Right lung (tissue), 5 donors: ENCODE results near the gene LINGO1. TPM values are rescaled to one million over a fixed set of nuclear protein-coding genes. Genes with fewer than 3 reads are reported as not detected.

ENCODE experiments used
- DNase-seq, 2 donors: peaks; one replicate each; pipeline ENCODE4 v3.0.0-alpha.2; 2013
- polyA plus RNA-seq, 5 donors: library from polyadenylated mRNA; unstranded; fragments of 120-200 nt; gene quantifications; one replicate each; pipeline versions ENCODE4 v1.2.1 to v1.2.3, GENCODE V29; 2013; ENCODE audit warnings: inconsistent platforms in 1 of 5, low replicate concordance in 1 of 5; ENCODE audit not compliant: insufficient read length in 5 of 5, insufficient read depth in 1 of 5

LINGO1 gene
- polyA plus RNA-seq, 5 donors, result 13.5 to 21.5 (median 14.5) TPM

DNA sequence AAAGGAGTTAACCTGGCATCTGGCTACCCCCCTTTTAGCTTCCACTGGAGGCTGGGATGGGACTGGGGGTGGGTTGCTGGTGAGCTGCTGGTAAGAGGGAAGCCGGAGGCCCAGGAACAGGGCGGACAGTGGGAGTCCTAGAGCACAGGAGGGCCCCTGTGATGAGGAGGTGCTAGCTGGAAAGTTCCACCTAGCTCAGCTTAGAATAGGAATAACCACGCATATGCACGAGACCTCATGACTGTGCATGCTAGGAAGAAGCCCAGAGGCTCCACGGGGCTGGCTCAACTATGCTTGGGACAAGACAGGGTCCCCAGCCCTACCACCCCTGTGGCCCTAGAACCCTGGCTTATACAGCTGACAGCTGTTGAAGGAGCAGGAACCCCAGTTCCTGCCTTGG is 34.1 kb downstream of the LINGO1 start:
- no peak for DNase-seq

GRCh38 chr15:77597804-77598453 is 34.8 kb downstream of the LINGO1 start:
- DNase-seq, result no peak

DNA sequence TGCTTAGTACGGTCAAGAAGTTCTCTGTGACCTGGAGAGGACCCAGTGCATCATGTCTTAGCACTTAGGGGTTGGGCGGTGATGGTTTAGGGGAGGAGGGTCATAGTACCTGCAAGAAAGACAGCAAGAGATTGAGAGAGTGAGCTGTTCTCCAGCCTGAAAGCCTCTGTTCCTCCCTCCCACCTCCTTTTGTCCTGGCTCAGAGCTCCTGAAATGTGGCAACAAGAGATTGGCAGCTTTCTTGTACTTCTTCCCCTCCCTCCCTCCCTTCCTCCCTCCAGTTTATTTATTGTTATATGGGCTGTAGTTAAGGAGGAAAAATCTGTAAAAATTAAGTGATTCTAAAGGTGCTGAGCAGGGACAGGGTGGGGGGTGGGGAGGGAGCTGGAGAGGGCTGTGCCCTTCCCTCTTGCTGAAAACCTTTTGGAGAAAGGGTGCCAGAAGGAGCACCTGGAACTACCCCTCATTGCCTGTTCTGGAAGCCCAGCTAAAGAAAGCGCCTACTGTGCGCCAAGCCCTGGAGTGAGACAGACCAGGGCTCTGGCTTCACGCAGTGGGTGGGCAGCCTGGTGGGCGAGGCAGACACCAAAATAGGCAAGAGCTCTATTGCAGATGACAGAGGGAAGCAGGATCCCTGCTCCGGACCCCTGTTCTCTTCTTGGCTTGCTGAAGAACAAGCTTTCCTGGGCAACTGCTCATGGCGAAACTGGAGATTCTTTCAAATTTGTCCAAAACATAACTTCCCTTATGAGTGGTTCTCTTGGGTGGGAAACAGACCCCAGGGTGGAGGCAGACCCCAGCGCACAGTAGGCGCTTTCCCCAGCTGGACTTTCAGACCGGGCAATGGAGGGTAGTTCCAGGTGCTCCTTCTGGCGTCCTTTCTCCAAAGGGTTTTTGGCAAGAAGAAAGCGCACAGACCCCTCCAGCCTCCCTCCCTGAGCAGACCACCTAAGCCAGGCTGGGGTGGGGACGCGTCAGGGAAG is 35.6 kb downstream of the LINGO1 start:
- no peak for DNase-seq

DNA sequence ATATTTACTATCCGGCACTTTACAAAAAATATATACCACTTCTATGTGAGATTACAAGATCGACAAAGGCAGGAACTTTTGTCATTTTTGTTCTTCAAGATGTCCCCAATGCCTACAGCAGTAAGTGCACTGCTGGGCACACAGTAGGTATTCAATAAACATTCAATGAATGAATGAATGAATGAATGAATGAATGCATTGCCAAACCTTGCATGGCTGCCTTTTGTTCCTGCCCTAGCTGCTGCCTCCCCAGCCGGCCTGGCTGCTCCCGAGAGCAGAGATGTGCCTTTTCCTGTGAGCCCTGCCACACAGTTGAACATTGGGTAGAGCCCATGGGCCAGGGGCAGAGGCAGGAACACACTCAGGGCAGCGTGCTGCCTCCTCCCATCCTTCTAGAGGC is 37.5 kb downstream of the LINGO1 start:
- DNase-seq, result no peak

- no peak for DNase-seq
Observed at GRCh38 chr15:77592758-77593157, 40.0 kb downstream of the LINGO1 start.

- DNase-seq, result no peak
Observed at GRCh38 chr15:77591968-77592613, 40.6 kb downstream of the LINGO1 start.

DNA sequence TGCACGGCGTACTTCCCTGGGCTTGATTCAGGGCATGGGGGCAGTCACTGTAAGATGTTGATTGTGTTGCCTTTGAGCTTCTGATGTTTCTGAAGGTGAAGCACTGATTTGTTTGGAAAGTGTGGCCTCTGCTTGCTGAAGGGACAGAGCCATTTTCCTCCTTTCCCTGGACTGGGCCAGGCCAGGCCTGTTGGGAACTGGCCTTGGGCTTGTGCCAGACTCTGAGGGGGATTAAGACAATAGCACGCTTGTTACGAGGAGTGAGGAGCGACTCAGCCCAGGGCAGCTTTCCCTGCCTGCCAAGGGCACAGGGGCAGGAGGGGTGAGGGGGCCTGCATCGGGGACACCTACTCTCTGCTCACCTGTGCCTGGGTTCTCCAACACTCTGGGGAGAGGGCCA is 42.9 kb downstream of the LINGO1 start:
- no peak for DNase-seq

DNA sequence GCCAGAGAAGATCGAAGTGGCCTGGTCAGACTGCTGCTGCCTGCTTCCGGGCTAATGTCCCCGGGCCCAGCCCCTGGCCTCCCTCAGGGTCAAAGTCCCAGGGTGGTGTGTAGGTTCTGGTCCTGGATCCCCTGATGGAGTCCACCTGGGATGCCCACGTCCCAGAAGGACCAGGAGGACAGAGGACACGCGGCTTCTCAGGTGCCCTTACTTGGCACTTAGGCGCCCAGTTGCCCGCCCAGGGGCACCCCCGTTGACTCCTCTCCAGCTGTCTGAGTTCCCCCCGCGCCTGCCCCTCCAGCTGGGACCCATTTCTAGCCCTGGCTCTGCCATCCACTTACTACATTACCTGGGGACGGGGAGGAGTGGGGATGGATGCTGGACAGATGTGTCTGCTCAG is 44.6 kb downstream of the LINGO1 start:
- DNase-seq, result no peak

DNA sequence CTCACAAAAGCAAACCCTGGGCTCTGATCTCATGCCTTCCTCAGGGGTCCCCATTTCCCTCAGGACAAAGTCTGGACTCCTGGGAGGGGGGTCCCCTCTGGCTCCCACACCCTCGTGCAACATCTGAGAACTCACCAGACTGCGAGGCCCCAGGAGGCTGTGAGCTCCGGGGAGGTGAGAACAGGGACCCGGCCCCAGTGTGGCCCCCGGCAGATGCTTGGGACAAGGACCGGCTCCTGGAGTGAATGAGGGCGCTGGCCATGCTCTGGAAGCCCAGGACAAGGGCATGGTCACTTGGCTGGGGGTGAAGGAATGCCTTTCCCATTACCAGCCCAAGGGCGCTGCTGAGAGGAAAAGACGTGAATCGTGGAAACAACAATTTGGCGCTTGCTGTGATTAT is 48.0 kb downstream of the LINGO1 start:
- DNase-seq, result no peak

DNA sequence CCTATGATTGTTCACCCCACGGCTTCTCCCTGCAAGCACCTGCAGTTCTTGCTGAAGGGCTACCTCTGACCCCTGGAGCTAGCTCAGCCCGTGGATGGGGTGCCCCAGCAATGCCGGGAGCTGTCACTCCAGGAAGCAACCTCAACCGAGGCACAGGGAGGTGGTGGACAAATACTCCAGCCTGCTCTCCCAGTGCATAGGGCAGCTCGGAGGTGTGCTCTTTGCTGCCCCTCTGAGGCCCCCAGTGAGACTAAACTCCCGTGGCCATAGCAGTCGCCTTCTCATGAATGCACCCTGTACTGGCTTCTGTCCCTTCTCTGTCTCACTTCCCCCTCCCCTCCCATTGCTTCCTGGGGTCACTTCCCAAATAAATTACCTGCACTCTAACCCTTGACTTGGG is 48.5 kb downstream of the LINGO1 start:
- no peak for DNase-seq

DNA sequence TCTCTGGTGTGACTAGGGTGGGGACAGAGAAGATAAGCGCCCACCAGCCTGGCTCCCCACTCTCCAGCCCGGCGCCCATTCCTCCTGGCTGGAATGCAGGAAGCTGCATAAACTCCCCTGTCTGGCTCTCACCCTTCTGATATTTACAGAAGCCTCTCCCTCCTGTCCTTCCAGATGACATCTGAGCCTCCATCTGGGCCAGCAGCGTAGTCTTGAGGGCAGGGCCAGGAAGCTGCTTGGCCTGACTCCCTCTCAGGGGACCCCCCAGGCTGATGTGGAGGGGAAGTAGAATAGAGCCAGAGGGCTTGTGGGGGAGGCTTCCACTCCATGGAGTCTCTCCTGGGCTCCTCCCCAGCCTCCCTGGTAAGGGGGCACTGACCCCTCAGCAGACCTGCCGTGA is 49.9 kb downstream of the LINGO1 start:
- no peak for DNase-seq

GRCh38 chr15:77581896-77582569 is 50.7 kb downstream of the LINGO1 start:
- DNase-seq, result no peak

DNA sequence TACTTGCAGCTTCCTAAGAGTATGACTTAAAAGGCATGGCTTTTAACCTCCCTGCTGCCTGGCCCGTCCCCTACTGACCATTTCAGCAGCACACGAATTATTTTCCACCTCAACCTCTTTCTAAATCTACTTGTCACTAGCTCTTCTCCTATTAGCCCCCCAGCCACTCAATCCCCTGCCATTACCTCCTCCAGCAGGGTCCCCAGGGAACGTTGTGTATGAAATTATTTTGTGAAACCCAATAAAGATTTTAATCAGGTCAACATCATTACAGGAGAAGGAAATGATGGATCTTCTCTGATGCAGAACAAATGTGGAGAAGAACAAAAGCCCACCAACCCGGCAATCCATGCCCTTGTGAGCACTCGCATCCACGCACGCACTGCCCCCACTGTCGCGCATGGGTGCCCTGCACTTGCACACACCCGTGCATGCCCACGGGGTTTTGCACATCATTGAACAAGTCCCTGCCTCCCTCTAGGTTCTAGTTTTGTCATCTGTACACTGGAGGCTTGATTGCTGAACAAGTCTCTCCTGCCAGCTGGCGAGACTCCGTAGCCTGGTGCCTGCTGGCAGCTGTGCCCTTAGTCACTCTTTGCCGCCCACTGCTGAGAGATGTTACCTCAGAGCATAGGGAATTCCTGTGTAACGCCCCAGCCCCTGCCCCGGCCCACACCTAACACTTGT is 51.6 kb downstream of the LINGO1 start:
- DNase-seq, result no peak

GRCh38 chr15:77579498-77580188 is 53.1 kb downstream of the LINGO1 start:
- no peak for DNase-seq

DNA sequence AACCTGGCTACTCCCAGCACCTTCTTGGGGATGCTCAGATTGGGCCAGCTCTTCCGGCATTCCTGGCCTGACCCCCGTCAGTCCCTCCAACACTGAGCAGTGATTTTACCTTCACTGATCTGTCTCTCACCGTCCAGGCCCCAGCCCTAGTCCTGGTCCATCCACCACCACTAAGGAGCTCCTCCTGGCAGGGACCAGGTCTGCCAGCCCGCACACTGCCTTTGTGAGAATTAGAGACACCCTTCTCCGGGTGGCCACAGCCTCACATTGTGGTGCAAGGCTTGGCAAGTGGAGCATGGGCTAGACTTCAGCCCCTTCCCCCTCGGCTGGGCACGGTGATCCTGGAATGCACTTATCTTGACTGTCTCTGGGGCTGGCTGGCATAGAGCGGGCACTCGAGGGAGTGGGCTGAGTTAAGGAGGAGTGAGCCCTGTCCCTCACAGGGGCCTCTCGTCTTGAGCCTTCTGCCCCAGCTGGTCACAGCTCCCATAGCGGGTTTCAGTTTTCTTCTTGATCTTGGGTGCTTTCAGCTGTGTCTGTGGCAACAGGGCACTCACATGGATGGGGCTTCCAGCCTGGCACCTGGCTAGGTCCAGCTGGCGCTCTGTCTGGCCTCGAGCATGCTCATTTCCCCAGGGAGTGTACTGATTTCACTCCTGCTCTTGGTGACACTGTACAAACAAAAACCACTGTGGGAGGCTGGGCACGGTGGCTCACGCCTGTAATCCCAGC is 53.9 kb downstream of the LINGO1 start:
- no peak for DNase-seq

DNA sequence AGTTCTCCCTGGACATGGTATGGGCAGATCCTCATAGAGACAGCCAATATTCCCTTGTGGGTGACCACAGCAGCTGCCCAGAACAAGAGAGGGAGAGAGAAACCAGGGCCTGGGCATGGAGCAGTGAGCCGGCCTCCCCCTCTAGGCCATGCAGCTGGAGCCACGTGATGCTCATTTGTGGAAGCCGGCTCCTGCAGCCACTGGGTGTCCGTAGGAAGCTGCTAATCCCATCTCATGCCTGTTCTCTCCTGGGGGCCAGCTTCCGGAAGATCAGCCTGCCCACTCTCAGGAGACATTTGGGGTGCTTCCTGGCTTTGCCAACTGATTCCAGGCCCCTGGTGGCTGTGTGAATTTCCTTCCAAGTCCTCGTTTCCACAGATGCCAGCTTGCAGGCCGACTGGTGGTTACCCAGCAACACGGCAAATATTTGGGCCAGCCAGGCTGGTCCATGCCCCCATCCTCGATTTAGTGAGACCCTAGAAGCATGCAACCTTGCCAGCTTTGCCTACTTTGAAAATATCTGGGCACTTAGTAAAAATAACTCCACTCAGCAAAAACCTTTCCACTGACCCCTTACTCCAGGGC is 55.3 kb downstream of the LINGO1 start:
- DNase-seq, result no peak

GRCh38 chr15:77576538-77576937 is 56.2 kb downstream of the LINGO1 start:
- DNase-seq, result no peak

DNA sequence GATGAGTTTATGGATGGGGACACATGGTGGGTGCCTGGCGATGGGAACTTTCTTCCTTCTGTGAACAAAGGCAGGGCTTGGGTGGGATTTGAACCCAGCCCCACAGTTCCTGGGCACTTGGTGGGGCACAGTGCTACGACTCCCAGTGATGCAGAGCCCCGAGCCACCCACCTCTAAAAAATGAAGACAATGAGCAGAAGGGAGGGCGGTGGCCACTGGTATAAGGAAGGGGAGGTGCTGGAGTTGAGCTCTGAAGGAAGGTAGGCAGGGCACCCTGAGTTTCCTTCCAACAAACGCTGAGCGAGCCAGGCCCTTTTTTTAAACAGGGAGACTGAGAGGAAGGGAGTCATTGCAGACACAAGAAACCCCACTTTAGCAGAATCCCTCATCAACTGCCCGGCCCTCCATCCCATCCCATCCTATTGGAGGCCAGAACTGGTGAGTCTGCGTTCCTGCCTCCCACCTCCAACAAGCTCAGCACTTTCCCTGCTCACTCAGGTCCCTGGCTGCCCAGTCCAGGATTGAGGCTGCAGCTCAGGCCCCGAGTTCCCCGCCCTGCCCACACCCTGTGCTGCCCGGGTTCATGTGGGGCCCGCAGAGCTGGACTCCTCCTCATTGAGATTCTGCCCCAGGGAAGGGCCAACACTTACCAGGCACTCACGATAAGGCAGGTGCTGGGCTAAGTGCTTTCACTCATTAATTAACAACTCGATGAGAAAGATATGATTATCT is 57.3 kb downstream of the LINGO1 start:
- DNase-seq, result no peak
